Muscle layer of duodenum (tissue), 2 donors: ENCODE measurements around the gene ADAMTS7.
"Not testable (repeated sequence)": the region's sequence is repeated elsewhere in the genome, so short reads cannot be mapped to it uniquely, and the experiment has no call there.

ENCODE experiments used
- H3K27ac ChIP-seq: one replicate; pipeline ENCODE4 v1.7.0; 2013; ENCODE audit warnings: mild to moderate bottlenecking, low read length
- H3K27me3 ChIP-seq: one replicate; pipeline ENCODE4 v1.7.0; 2013; ENCODE audit warnings: low read depth, mild to moderate bottlenecking, control low read depth, low read length
- H3K36me3 ChIP-seq, 2 donors: one replicate each; pipeline ENCODE4 v1.7.0; 2013; ENCODE audit warnings: low read length in 2 of 2, control low read depth in 1 of 2, mild to moderate bottlenecking in 1 of 2; ENCODE audit not compliant: insufficient read depth in 2 of 2, control insufficient read depth in 1 of 2
- H3K4me1 ChIP-seq, 2 donors: one replicate each; pipeline ENCODE4 v1.7.0; 2013; ENCODE audit warnings: low read length in 2 of 2, mild to moderate bottlenecking in 2 of 2, control low read depth in 1 of 2, moderate library complexity in 1 of 2; ENCODE audit not compliant: insufficient read depth in 2 of 2, control insufficient read depth in 1 of 2
- H3K4me3 ChIP-seq, 2 donors: one replicate each; pipeline ENCODE4 v1.7.0; 2013; ENCODE audit warnings: low read length in 2 of 2, low read depth in 1 of 2, mild to moderate bottlenecking in 1 of 2
- H3K9me3 ChIP-seq, 2 donors: one replicate each; pipeline ENCODE4 v1.7.0; 2013; ENCODE audit warnings: low read length in 2 of 2, control low read depth in 1 of 2, mild to moderate bottlenecking in 1 of 2; ENCODE audit not compliant: control insufficient read depth in 1 of 2
- donor health status: healthy.

Gene ADAMTS7

GRCh38 chr15:78797951-78798350 is 13.3 kb downstream of the ADAMTS7 start:
- Histone ChIP-seq H3K27me3 (no peaks in the 10 kb centered on the region), H3K4me3 (no peak overlapping the region), H3K36me3 (peaks cover 0 to 12% of the 10 kb centered on the region in 2 donors), H3K4me1 (no peaks in the 10 kb centered on the region), H3K27ac (no peak overlapping the region), H3K9me3 (no peaks in the 10 kb centered on the region)

DNA sequence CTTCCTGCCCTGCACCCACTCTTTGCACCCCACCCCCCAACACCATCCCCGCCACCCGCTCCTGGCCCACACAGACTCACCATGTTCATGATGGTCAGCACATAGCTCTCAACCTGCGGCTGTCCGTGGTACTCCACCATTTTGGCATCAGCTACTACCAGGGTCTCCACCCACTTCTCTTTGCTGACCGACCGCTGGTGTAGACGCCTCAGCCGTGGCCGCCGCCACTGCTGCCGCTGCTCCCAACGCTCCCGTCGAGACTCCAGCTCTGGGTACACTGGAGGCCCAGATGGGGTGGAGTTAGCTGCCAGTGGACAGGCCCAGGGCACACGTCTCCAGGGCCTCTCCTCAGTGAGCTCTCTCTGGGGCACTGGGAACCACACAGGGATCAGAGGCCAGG is 14.8 kb downstream of the ADAMTS7 start:
- Histone ChIP-seq H3K36me3 (peaks cover 0 to 12% of the 10 kb centered on the region in 2 donors), H3K27ac (no peak overlapping the region), H3K27me3 (no peaks in the 10 kb centered on the region), H3K4me3 (no peak overlapping the region), H3K4me1 (no peaks in the 10 kb centered on the region), H3K9me3 (no peaks in the 10 kb centered on the region)

DNA sequence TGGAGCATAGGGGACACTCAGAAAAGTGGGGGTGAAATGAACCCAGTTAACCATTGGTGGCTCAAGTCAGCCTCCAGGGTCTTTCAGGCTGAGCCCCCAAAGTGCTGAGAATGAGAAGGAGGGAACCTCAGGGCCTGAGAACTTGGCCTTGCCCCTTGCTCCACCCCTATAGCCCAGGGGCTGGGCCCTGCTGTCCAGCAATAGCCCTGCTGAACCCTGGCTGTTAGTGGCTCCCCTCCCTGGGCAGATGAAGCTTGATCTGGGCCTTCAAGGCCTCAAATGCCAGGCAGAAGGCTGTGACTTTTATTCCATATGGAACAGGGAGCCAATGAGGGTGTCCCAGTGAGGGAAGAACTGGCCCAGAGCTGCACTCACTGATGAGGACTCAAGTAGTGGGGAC is 16.2 kb downstream of the ADAMTS7 start:
- Histone ChIP-seq H3K36me3 (peaks cover 0 to 9% of the 10 kb centered on the region in 2 donors), H3K27me3 (no peaks in the 10 kb centered on the region), H3K9me3 (no peaks in the 10 kb centered on the region), H3K4me3 (no peak overlapping the region), H3K4me1 (no peaks in the 10 kb centered on the region), H3K27ac (no peak overlapping the region)

- peaks cover 0 to 10% of the 10 kb centered on the region in 2 donors for H3K36me3 ChIP-seq
- not testable (repeated sequence) for H3K4me1 ChIP-seq, H3K4me3 ChIP-seq, H3K27me3 ChIP-seq, H3K27ac ChIP-seq, H3K9me3 ChIP-seq
These were observed 16.8 kb downstream of the ADAMTS7 start for GRCh38 chr15:78794446-78794845.

- Histone ChIP-seq H3K4me3 (no peak overlapping the region), H3K27ac (no peak overlapping the region), H3K36me3 (peaks cover 0 to 25% of the 10 kb centered on the region in 2 donors), H3K4me1 (no peaks in the 10 kb centered on the region), H3K9me3 (no peaks in the 10 kb centered on the region), H3K27me3 (no peaks in the 10 kb centered on the region)
These were observed 19.9 kb downstream of the ADAMTS7 start for GRCh38 chr15:78791357-78791756.

DNA sequence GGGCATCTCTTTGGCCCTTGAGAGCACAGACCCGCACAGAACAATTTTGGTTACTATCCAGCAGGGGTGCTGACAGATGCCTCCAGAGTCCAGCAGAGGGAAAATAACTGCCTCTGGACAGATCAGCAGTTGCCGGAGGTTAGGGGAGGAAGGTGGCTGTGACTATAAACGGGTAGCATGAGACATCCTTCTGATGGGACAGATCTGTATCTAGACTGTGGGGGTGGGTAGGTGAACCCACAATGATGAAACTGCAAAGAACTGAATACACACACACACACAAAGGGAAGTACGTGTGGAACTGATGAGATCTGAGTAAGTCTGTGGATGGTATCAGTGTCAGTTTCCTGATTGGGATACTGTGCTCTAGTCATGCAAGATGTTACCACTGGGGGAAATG is 21.2 kb downstream of the ADAMTS7 start:
- Histone ChIP-seq H3K4me3 (no peak overlapping the region), H3K27me3 (no peaks in the 10 kb centered on the region), H3K36me3 (peaks cover 0 to 22% of the 10 kb centered on the region in 2 donors), H3K27ac (no peak overlapping the region), H3K9me3 (no peaks in the 10 kb centered on the region), H3K4me1 (no peaks in the 10 kb centered on the region)

DNA sequence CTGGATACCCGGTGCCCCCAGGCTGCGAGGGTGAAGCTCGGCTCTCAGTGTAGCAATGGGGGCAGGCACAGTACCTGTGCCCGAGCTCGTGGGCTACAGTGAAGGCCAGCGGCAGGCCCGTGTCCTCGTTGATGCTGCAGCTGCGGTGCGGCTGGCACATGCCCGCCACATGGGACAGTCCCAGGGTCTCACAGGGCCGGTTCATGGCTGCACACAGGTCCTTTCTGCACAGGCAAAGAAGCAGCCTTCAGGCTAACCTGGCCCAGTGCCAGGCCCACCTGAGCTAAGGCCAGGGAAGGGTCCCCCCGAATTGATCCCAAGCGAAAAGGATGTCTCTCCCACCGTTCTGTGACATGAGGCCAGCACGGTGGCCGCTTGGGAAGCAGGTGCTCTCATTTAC is 21.6 kb downstream of the ADAMTS7 start:
- no peaks in the 10 kb centered on the region for H3K4me1 ChIP-seq
- H3K9me3 ChIP-seq = no peaks in the 10 kb centered on the region
- no peak overlapping the region for H3K27ac ChIP-seq
- no peak overlapping the region for H3K4me3 ChIP-seq
- H3K27me3 ChIP-seq = no peaks in the 10 kb centered on the region
- peaks cover 0 to 24% of the 10 kb centered on the region in 2 donors for H3K36me3 ChIP-seq

GRCh38 chr15:78788016-78788660 is 23.1 kb downstream of the ADAMTS7 start:
- Histone ChIP-seq H3K36me3 (peaks cover 0 to 25% of the 10 kb centered on the region in 2 donors), H3K9me3 (no peaks in the 10 kb centered on the region), H3K4me1 (no peaks in the 10 kb centered on the region), H3K27me3 (no peaks in the 10 kb centered on the region), H3K4me3 (no peak overlapping the region), H3K27ac (no peak overlapping the region)

GRCh38 chr15:78782402-78782801 is 28.9 kb downstream of the ADAMTS7 start:
- not testable (repeated sequence) for H3K4me3 ChIP-seq, H3K27ac ChIP-seq, H3K4me1 ChIP-seq, H3K27me3 ChIP-seq, H3K9me3 ChIP-seq
- H3K36me3 ChIP-seq = peaks cover 0 to 10% of the 10 kb centered on the region in 2 donors

DNA sequence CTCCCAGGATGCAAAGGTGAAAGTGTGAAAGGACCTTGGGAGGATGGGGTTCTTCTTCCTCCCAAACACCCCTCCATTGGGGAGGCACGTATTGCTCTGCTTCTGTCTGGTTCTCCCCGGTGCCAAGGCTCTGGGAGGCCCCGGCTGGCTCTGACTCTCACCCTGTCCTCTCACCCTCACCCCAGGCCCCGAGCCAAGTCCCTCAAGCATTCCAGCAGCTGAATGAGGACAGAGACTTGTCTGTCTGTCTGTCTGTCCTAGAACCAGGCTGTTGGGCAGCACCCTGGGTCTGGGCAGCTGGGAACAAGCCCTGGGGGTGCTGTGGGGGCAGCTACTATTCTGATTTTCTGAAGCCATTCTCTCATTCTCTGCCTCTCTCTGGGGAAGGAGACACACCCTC is 29.9 kb downstream of the ADAMTS7 start:
- not testable (repeated sequence) for H3K9me3 ChIP-seq, H3K36me3 ChIP-seq, H3K27me3 ChIP-seq, H3K27ac ChIP-seq, H3K4me1 ChIP-seq, H3K4me3 ChIP-seq

DNA sequence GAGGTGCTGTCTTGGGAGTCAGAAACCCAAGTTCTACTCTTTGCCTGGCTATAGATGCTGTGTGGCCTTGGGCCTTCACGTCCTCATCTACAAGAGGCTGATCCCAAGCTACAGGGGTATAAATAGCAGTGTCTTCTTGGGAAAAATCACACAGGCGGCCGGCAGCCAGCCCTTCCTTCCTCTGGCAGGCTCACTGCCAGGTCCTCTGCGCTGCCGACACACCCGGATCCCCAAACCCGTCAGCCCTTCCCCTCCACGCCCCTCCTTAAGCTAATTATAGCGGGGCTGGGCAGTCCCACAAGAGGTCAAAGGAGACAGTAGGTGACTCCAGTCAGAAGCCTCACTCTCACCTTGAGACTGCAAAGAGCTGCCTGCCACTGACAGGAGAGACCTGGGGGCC is 31.3 kb downstream of the ADAMTS7 start:
- H3K4me3 ChIP-seq, H3K27me3 ChIP-seq, H3K27ac ChIP-seq, H3K9me3 ChIP-seq, H3K4me1 ChIP-seq, H3K36me3 ChIP-seq: not testable (repeated sequence)

DNA sequence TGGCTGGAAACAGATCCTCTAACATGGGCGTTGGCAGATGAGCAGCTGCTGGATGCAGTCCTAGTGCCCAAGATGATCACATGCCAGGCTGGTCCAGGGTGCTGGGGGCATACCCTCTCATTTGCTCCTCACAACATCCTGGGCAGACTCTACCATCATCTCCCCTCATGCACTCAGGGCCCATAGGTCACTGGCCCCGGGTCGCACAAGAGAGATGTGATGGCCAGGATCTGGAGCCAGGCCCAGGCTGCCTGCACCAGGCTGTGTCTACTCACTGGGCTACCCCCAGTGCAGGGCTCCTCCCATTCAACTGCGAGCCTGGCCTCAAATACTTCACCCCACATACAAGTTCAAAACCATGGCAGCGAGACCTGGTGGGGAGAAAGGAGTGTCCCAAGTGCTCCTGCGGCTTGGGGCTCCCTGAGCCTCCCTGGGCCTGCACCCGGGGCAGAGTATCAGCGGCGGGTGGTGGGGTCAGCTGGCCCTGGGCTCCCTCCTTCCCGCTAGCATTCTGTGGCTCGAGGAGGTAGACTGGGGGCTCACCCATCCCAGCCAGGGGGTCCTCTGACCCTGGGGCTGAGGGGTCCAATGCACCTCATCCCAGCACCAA is 32.0 kb downstream of the ADAMTS7 start:
- H3K27ac ChIP-seq, H3K4me1 ChIP-seq, H3K9me3 ChIP-seq, H3K27me3 ChIP-seq, H3K36me3 ChIP-seq, H3K4me3 ChIP-seq: not testable (repeated sequence)
